ENCODE data around the gene NPB.

NPB gene

DNA sequence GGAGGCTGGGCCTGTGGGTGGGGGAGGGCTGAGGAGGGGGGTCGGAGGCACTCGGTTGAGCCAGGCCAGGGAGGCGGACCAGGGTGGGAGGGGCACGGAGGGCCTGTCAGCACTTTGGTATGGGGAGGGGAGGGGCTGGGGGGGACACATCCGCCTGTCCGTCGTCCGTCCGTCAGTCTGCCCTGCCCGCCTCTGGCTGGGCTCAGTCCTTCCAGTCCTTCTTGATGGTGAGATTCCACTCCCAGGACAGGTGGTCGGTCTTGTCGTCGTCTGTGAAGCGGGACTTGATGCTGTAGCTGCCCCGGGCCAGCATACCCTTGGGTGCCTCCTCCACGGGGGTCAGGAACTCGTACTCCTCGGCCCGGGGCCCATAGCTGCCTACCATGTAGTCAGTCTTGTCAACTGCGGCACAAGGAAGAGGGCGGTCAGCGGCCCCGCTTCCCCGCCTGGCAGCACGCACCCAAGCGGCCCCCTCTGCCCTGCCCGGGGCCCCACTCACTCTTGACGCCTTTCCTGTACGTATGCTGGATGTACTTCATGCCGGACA, 33.3 kb upstream of the NPB start:
- no peak overlapping the region for H3K4me3 ChIP-seq
- intact Hi-C loops (cut with DNase I; ENCODE audit: low total_unique reads) = loop anchor here (2.0 kb wide), 1 partner anchor 54 kb away; no protein-coding TSS in a partner anchor
- peaks cover 7 to 55% (median 22%) of the 10 kb centered on the region in 3 donors for H3K36me3 ChIP-seq
- TF ChIP-seq, protein P1, sequence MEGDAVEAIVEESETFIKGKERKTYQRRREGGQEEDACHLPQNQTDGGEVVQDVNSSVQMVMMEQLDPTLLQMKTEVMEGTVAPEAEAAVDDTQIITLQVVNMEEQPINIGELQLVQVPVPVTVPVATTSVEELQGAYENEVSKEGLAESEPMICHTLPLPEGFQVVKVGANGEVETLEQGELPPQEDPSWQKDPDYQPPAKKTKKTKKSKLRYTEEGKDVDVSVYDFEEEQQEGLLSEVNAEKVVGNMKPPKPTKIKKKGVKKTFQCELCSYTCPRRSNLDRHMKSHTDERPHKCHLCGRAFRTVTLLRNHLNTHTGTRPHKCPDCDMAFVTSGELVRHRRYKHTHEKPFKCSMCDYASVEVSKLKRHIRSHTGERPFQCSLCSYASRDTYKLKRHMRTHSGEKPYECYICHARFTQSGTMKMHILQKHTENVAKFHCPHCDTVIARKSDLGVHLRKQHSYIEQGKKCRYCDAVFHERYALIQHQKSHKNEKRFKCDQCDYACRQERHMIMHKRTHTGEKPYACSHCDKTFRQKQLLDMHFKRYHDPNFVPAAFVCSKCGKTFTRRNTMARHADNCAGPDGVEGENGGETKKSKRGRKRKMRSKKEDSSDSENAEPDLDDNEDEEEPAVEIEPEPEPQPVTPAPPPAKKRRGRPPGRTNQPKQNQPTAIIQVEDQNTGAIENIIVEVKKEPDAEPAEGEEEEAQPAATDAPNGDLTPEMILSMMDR (IDR thresholded peaks at IDR 0.05) = no peak
- H3K27me3 ChIP-seq = no peaks in the 10 kb centered on the region
- peak overlapping the region; percentile 87 to 97 for H3K27ac ChIP-seq
- peak in 1 of 2 donors; percentile 73 for DNase-seq
- peaks cover 0 to 65% (median 32%) of the 10 kb centered on the region in 4 donors for H3K4me1 ChIP-seq
- no peaks in the 10 kb centered on the region for H3K9me3 ChIP-seq

DNA sequence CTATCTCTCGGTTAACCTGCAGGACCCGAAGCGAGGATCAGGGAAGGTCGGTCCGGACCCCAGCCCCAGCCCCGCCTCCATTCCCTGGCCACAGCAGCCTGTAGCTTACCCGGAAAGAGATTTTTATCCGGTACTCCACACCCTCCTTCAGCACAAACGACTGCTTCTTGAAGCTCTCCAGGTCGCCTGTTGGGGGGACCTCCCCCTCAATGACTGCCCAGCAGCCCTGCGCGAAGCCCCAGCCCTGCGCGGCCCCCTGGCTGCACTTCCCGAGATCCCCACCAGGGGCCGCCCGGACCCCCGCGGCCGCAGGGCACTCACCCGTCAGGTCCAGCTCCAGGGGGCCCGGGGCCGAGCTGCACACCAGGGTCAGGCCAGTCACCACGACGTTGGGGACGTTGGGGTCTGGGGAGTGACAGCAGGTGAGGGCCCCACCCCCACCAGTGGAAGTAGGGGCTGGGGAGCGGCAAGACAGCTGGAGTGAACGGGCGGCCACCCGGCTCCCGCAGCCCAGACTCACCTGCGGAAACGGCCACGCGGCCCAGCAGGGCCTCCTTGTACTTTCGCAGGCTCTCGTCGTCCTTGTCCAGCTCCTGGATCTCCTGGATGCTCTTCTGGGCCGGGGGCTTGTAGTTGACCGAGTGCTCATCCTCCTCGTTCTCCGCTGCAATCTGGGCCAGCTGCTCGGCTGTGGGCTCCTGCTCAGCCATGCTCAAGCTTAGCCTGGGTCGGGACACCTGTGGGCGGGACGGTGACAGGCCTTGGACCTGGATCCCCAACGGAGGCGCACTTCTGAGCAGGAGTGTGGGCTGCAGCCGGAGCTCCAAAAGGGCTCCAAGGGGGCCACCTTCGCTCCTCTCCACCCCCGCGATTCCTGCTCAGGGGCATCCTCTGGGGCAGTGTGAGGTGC, 32.6 kb upstream of the NPB start:
- H3K4me3 ChIP-seq = peak overlapping the region; percentile 61 to 94
- TF ChIP-seq, protein P1 (IDR thresholded peaks at IDR 0.05) = peak; percentile 77 to 82
- H3K36me3 ChIP-seq = peaks cover 7 to 49% (median 22%) of the 10 kb centered on the region in 3 donors
- H3K4me1 ChIP-seq = peaks cover 0 to 59% (median 32%) of the 10 kb centered on the region in 4 donors
- intact Hi-C loops (cut with DNase I; ENCODE audit: low total_unique reads) = loop anchor here (2.0 kb wide), 1 partner anchor 53 kb away; no protein-coding TSS in a partner anchor
- H3K27me3 ChIP-seq = no peaks in the 10 kb centered on the region
- no peak for DNase-seq
- no peaks in the 10 kb centered on the region for H3K9me3 ChIP-seq
- H3K27ac ChIP-seq = peak overlapping the region; percentile 87 to 97

DNA sequence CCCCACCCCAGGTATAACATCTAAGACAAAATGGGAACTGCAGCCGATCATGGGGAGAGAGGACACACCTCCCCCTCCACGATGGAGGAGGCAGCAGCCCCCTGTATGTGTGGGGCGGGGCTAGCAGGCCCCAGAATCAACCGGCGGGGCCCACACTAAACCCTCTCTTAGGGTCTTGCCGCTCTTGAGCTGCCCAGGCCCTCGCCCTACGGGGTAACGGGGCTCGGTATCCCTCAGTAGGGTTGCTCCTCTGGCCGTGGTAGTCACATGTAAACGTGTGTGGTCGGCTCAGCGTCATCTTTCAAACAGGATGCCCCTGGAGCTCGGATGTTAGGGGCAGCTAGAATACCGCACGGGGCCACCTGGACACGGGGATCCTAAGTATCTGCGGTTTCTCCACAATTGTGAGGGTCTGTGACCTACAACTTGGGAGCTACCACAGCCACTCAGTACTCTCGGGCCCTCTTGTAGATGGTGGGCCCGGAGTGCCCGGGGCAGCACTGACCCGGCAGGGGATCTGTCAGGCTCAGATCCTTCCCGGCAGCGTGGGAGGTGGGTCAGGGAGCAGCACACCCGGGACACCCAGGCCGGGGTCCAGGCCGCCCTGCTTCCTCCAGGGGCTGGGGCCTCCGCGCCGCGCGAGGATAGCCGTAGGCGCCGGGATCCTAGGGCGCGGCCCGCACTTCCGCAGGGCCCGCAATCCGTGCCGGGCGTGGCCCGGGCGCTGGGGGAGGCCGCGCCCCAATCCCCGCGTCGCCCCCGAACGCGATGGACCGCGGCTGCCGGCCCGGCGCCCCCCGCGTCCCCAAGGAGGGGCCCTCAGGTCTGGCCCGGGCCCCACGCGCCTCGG, 31.7 kb upstream of the NPB start:
- peaks cover 0 to 59% (median 32%) of the 10 kb centered on the region in 4 donors for H3K4me1 ChIP-seq
- TF ChIP-seq, protein P1 (IDR thresholded peaks at IDR 0.05) = no peak
- H3K27me3 ChIP-seq = no peaks in the 10 kb centered on the region
- DNase-seq = no peak
- intact Hi-C loops (cut with DNase I; ENCODE audit: low total_unique reads) = no loop called here
- H3K27ac ChIP-seq = peak overlapping the region; percentile 87 to 97
- H3K36me3 ChIP-seq = peaks cover 7 to 43% (median 22%) of the 10 kb centered on the region in 3 donors
- peak overlapping the region; percentile 61 to 94 for H3K4me3 ChIP-seq
- H3K9me3 ChIP-seq = no peaks in the 10 kb centered on the region

DNA sequence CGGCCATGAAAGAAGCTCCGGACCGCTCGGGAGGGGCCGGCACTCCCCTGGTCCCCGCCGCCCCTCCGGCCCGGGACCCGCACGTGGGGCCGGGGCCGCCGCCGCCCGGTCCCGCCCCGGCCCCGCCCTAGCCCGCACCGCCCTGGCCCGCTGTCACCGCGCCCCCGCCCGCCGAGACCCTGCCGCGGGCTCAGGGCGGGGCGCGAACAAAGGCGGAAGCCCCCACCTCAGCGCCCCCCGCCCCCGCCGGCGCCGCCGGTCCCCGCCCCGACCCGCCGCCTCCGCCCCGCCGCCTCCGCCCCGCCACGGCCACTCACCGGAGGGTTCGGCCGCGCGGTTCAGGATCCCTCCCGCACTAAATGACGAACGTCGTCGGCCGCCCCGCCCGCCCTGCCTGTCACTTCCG, 31.1 kb upstream of the NPB start, which contains the start of gene ARHGDIA:
TSS of gene ARHGDIA (minus strand) at position 357 of the 406 bp plus-strand sequence. CDS start 1,407 bp downstream, outside the sequence.
- H3K4me3 ChIP-seq = peak within 1 kb of the TSS; percentile 61 to 94
- peaks cover 7 to 38% (median 22%) of the 10 kb centered on the region in 3 donors for H3K36me3 ChIP-seq
- H3K27me3 ChIP-seq = no peaks in the 10 kb centered on the region
- H3K4me1 ChIP-seq = peaks cover 0 to 54% (median 32%) of the 10 kb centered on the region in 4 donors
- H3K9me3 ChIP-seq = no peaks in the 10 kb centered on the region
- intact Hi-C loops (cut with DNase I; ENCODE audit: low total_unique reads) = no loop called here
- TF ChIP-seq, protein P1 (IDR thresholded peaks at IDR 0.05) = no peak
- no peak for DNase-seq
- peak within 1 kb of the TSS; percentile 87 to 97 for H3K27ac ChIP-seq
